NCI-H82 (cell line): ENCODE measurements around the gene KMT5B.
"Not testable (repeated sequence)": the region's sequence is repeated elsewhere in the genome, so short reads cannot be mapped to it uniquely, and the experiment has no call there.

Source experiments
- DNase-seq: peaks from one replicate; lab custom pipeline; 2025; lab: John Stamatoyannopoulos, UW

Gene KMT5B

GRCh38 chr11:68213135-68213515, at the start of gene KMT5B:
Gene KMT5B (minus strand): TSS chr11:68213296. CDS start chr11:68190076, 23,220 bp downstream.
- DNase-seq, result peak; percentile 58

GRCh38 chr11:68262544-68262827, 49.4 kb upstream of the KMT5B start:
- DNase-seq, result no peak

- no peak for DNase-seq
Measured at GRCh38 chr11:68261749-68262543, 48.9 kb upstream of the KMT5B start.

- no peak for DNase-seq
Measured at GRCh38 chr11:68261006-68261405, 47.9 kb upstream of the KMT5B start.

DNA sequence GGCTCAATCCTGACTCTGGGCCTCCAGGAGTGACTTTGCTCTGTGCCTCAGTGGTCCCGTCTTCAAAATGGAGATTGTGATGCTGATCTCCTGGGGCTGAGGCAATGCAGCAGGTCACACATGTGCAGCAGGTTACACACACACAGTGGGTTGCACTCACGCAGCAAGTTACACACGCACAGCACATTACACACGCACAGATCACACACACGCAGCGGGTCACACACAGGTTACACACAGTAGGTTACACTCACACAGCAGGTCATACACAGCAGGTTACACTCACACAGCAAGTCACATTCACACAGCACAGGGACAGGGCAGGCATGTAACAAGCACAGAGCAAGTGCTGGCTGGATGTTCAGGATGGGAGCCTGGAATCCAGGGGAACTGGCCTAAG, 47.4 kb upstream of the KMT5B start:
- no peak for DNase-seq

DNA sequence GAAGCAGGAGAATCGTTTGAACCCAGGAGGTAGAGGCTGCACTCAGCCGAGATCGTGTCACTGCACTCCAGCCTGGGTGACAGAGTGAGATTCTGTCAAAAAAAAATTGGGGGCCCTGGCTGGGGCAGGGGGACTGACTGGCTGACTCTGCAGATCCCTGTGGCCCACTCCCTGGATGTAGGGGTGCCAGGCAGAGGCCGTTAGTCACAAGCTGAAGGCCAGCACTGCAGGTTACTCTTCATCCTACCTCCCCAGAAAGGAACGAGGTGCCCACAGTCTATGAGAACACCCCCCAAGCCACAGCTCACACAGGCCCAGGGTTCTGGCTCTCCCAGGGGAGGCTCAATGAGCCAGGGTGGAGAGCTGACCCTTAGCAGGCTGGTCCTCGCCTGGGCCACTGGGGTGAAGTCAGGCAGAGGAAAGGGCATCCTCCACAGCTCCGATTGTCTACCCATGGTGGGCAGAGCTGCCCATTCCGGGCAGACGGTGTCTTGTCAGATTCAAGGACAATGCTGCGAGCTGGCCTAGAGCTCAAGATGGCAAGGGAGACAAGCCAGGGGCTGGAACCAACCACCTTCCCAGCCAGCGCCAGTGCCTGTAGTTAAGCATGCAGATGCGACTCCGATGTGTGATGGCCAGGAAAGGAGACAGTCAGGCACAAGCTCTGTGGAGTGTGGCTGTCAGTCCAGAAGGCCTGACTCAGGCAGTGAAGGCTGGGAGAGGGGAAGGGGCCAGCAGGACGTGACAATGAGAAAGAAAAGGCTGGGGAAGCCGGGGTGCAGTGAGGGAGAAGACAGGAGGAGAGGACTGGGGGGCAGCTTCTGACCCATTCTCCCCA, 46.2 kb upstream of the KMT5B start:
- DNase-seq, result no peak

DNA sequence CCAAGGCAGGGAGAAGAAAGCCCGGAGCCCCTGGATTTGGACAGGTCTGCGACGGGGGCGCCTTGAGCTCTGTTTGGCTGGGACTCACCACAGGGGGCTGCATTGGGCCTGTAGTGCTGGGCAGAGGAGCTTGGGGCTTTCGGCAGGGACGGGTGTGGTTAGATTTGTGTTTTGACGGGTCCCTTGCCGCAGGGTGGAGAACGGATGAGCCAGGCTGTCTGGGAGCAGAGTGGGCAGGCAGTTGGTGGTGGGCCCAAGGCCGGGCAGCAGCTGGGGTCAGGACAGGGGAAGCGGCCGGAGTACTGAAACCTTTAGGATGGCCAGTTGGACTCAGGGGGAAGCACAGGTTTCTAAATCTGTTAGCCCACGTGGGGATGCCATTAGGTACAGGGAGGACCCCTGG, 45.3 kb upstream of the KMT5B start:
- no peak for DNase-seq

GRCh38 chr11:68257477-68258362, 44.6 kb upstream of the KMT5B start:
- peak; percentile 93 for DNase-seq

DNA sequence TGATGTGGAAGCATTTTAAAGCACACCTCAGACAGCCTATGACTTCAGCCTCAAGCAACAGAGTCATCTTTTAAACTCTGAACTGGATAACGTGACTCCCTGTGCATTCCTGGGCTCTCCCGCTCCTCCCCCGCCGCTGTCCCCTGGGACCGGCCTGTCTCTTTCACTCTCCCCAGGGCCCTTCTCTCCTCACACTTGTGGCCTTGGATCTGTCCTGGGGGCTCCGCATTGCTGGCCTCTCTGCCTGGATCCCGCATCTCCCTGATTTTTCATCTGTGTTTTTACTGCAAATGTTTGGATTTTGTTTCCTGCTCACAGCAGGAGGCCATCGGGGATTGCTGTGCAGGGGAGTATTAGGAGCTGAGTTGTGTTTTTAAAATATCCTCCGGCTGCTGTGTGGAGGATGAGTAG, 43.2 kb upstream of the KMT5B start:
- peak; percentile 6 for DNase-seq

DNA sequence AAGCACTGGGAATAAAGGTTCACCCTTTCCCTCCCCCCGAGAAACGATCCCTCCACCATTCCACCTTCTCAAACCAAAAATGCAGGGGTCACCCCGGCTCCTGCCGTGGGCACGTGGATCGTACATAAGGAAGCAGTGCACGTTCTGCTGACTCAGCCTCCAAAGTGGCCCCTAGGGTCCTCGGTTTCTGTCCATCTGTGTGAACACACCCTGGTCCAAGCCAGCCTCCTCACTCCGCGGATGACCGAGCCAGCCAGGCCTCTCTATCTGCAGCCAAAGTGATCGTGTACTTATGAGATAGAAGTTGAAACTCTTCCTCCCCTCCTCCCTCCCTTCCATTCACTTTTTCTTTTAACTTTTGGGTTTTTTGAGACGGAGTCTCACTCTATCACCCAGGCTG, 42.4 kb upstream of the KMT5B start:
- DNase-seq, result no peak

- no peak for DNase-seq
Measured at GRCh38 chr11:68254421-68254820, 41.3 kb upstream of the KMT5B start.

DNA sequence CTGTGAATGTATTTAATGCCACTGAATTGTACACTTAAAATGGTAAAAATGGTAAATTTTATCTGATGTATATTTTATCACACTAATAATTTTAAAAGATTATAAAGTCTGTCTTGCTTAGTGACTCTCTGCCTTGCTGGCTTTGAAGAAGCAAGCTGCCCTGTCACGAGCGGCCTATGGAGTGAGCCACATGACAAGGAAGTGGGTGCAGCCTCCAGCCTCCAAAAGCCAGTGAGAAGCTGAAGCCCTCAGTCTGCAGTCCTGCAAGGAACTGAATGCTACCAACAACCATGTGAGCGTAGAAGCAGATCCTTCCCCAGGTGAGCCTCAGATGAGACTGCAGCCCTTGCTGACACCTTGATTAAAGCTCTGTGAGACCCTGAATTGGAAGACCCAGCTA, 38.7 kb upstream of the KMT5B start:
- DNase-seq, result no peak

- DNase-seq, result not testable (repeated sequence)
Measured at GRCh38 chr11:68244912-68245311, 31.8 kb upstream of the KMT5B start.

DNA sequence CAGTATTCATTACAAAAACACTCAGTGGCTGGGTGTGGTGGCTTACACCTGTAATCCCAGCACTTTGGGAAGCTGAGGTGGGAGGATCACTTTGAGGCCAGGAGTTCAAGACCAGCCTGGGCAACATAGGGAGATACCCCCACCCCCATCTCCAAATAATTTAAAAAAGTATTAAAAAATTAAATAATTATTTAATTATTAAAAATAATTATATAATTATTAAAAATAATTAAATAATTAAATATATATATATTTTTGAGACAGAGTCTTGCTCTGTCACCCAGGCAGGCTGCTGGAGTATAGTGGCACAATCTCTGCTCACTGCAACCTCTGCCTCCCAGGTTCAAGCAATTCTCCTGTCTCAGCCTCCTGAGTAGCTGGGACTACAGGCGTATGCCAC, 30.8 kb upstream of the KMT5B start:
- DNase-seq, result not testable (repeated sequence)

- no peak for DNase-seq
Measured at GRCh38 chr11:68242616-68243015, 29.5 kb upstream of the KMT5B start.

GRCh38 chr11:68231621-68232020, 18.5 kb upstream of the KMT5B start:
- DNase-seq, result no peak

GRCh38 chr11:68229601-68230000, 16.5 kb upstream of the KMT5B start:
- DNase-seq, result no peak

DNA sequence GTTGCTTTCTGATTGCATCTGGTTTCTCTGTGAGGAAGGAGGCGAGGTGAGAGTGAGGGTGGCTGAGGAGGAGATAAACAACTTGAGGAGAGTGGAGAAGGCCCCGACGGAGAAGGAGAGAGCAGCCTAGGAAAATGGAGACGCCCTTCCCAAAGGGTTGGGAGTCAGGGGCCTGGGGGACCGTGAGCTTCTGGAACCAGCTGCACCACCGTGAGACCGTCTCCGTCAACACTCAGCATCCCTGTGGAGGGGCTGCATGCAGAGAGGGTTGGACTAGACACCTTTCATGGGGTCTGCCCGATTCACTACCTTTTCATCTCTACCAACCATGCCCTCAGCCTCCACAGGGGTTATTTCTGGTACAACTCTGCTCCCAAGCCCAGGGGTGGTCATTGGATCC, 13.3 kb upstream of the KMT5B start:
- DNase-seq, result no peak

GRCh38 chr11:68224606-68225005, 11.5 kb upstream of the KMT5B start:
- no peak for DNase-seq

- no peak for DNase-seq
Measured at GRCh38 chr11:68223275-68223674, 10.2 kb upstream of the KMT5B start.

DNA sequence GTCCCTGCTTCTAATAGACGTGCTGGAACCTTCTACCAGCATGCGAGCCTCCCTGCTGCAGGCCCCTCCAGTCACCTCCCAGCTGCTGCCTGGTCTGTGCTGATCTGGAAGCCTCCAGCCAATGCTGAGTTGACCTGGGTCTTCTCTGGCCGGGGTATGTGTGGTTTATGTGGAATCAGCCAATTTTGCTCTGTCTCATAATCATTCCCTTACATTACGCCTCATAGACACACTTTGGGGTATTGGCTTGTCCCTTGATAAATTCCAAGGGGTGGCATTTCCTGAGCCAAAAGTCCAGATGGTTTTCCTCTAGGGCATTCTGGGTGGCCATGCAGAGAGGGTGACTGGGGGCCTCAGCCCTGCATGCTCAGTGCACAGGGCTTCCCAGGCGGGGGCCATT, 8.3 kb upstream of the KMT5B start:
- no peak for DNase-seq

DNA sequence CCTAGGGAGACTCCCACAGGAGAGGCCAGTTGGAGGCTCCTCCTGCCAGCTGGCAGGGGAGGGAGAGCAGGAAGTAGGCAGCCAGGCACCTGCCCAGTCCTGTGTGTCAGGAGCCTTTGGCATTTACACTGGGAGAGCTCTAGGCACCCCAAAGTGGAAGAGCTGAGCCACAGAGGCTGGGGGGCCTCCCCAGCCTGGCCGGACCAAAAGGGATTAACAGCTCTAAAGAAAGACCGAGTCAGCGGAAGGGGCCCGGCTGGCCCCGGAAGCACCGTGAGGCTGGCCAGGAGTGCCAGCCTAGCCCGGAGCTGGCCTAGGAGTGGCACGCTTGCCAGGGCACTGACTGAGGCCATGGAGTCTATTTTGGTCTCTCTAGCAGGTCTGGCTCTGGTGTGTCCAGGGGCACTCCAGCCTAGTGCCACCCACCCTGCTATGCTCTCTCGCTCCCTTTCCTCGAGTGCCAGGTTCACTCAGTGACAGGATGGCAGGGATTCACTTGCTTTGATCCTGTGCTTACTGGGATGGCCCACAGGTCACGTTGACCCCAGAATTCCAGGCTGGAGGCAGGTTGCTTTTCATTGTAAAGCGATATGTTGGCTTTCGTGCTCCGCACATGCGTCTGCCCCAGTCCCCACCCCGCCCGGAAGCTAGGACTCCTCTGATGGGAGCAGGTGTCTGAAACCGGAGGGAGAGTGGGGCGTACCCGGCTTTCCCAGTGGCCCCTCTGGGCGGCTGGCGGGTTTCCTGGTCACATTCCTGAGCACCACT, 3.3 kb upstream of the KMT5B start:
- DNase-seq, result no peak
